GM19239 (cell line): Measurements from ENCODE around the gene ATP13A2.
A peak's percentile ranks its signal among the peaks of the same experiment; 100 is the strongest.

Experiments
- DNase-seq: peaks from one replicate; pipeline ENCODE4 v3.0.0; 2011; ENCODE audit warnings: low spot score; ENCODE audit not compliant: insufficient read length
- FAIRE-seq: peaks from 2 replicates; lab custom pipeline; 2011; peaks lifted over from hg19 to GRCh38; lab: Jason Lieb, UNC

The ATP13A2 gene

GRCh38 chr1:17031436-17031835 is 19.7 kb upstream of the ATP13A2 start:
- FAIRE-seq (no peak), DNase-seq (no peak)

- FAIRE-seq (no peak), DNase-seq (no peak)
These were observed 18.5 kb upstream of the ATP13A2 start for GRCh38 chr1:17030206-17030605.

GRCh38 chr1:17028662-17029188 is 17.0 kb upstream of the ATP13A2 start:
- no peak for FAIRE-seq
- DNase-seq, result no peak

GRCh38 chr1:17027900-17028299 is 16.2 kb upstream of the ATP13A2 start:
- DNase-seq (no peak), FAIRE-seq (no peak)

- no peak for FAIRE-seq
- DNase-seq, result no peak
These were observed 15.7 kb upstream of the ATP13A2 start for GRCh38 chr1:17027403-17027802.

- FAIRE-seq, result no peak
- no peak for DNase-seq
These were observed 13.0 kb upstream of the ATP13A2 start for GRCh38 chr1:17024721-17025120.

GRCh38 chr1:17023573-17023972 is 11.8 kb upstream of the ATP13A2 start:
- no peak for FAIRE-seq

GRCh38 chr1:17023102-17023501 is 11.4 kb upstream of the ATP13A2 start:
- FAIRE-seq (no peak), DNase-seq (no peak)

More at GRCh38 chr1:17023573-17023972, 11.8 kb upstream of the ATP13A2 start:
- DNase-seq, result no peak

- FAIRE-seq (no peak), DNase-seq (no peak)
These were observed 10.2 kb upstream of the ATP13A2 start for GRCh38 chr1:17021896-17022295.

GRCh38 chr1:17020502-17020901 is 8.8 kb upstream of the ATP13A2 start:
- FAIRE-seq, result no peak

GRCh38 chr1:17018849-17019248 is 7.1 kb upstream of the ATP13A2 start:
- FAIRE-seq (peak; percentile 90), DNase-seq (no peak)

More at GRCh38 chr1:17020502-17020901, 8.8 kb upstream of the ATP13A2 start:
- DNase-seq, result no peak

- FAIRE-seq, result no peak
These were observed 5.7 kb upstream of the ATP13A2 start for GRCh38 chr1:17017435-17017834.

GRCh38 chr1:17016317-17016661 is 4.6 kb upstream of the ATP13A2 start:
- no peak for FAIRE-seq

More at GRCh38 chr1:17017435-17017834, 5.7 kb upstream of the ATP13A2 start:
- DNase-seq, result no peak

GRCh38 chr1:17014671-17015567 is 3.2 kb upstream of the ATP13A2 start:
- DNase-seq (no peak), FAIRE-seq (no peak)

More at GRCh38 chr1:17016317-17016661, 4.6 kb upstream of the ATP13A2 start:
- no peak for DNase-seq

- DNase-seq (no peak), FAIRE-seq (no peak)
These were observed 2.0 kb upstream of the ATP13A2 start for GRCh38 chr1:17013491-17014320.

- FAIRE-seq, result no peak
- no peak for DNase-seq
These were observed 1.2 kb upstream of the ATP13A2 start for GRCh38 chr1:17012775-17013490.

- FAIRE-seq (peak; percentile 66), DNase-seq (no peak)
These were observed 663 bp downstream of the ATP13A2 start for GRCh38 chr1:17011092-17011438.

GRCh38 chr1:17009706-17010105 is 2.0 kb downstream of the ATP13A2 start:
- DNase-seq, result no peak
- no peak for FAIRE-seq

- no peak for DNase-seq
- no peak for FAIRE-seq
These were observed 3.4 kb downstream of the ATP13A2 start for GRCh38 chr1:17008208-17008855.

- DNase-seq (no peak), FAIRE-seq (no peak)
These were observed 4.6 kb downstream of the ATP13A2 start for GRCh38 chr1:17007121-17007520.
